Measurements from ENCODE around the gene PHAF1.

The PHAF1 gene

GRCh38 chr16:67164599-67165061, 54.9 kb downstream of the PHAF1 start, which contains the start of gene HSF4:
Gene HSF4, plus strand, starts transcription at chr16:67164745. Its CDS starts 67 bp downstream, at chr16:67164812.
- DNase-seq, result no peak

GRCh38 chr16:67165121-67166078, 55.7 kb downstream of the PHAF1 start:
- no peak for DNase-seq

- DNase-seq, result no peak
Observed at GRCh38 chr16:67166110-67166547, 56.4 kb downstream of the PHAF1 start.

- no peak for DNase-seq
Observed at GRCh38 chr16:67166598-67167168, 56.9 kb downstream of the PHAF1 start.

GRCh38 chr16:67167588-67167987, 57.8 kb downstream of the PHAF1 start:
- DNase-seq, result no peak

- no peak for DNase-seq
Observed at GRCh38 chr16:67169011-67169451, 59.3 kb downstream of the PHAF1 start.

- peak; percentile 19 for DNase-seq
Observed at GRCh38 chr16:67169642-67170167, 60.0 kb downstream of the PHAF1 start.

GRCh38 chr16:67170168-67170948, 60.6 kb downstream of the PHAF1 start, which contains the start of gene NOL3:
Gene NOL3, plus strand, starts transcription at chr16:67170538.
- DNase-seq, result peak; percentile 76

- no peak for DNase-seq
Observed at GRCh38 chr16:67170949-67171649, 61.4 kb downstream of the PHAF1 start.

GRCh38 chr16:67173323-67173722, 63.6 kb downstream of the PHAF1 start:
- no peak for DNase-seq

GRCh38 chr16:67173808-67174705, 64.3 kb downstream of the PHAF1 start:
- peak; percentile 77 for DNase-seq

GRCh38 chr16:67174706-67175231, 65.0 kb downstream of the PHAF1 start:
- DNase-seq, result no peak

- DNase-seq, result no peak
Observed at GRCh38 chr16:67176662-67177061, 66.9 kb downstream of the PHAF1 start.

- peak; percentile 15 for DNase-seq
Observed at GRCh38 chr16:67177743-67178699, 68.3 kb downstream of the PHAF1 start.

GRCh38 chr16:67179421-67180080, 69.8 kb downstream of the PHAF1 start:
- no peak for DNase-seq

GRCh38 chr16:67180166-67180565, 70.4 kb downstream of the PHAF1 start:
- no peak for DNase-seq

- peak; percentile 46 for DNase-seq
Observed at GRCh38 chr16:67181346-67181745, 71.6 kb downstream of the PHAF1 start.

- no peak for DNase-seq
Observed at GRCh38 chr16:67182288-67182687, 72.5 kb downstream of the PHAF1 start.

GRCh38 chr16:67183284-67183626, 73.5 kb downstream of the PHAF1 start:
- DNase-seq, result no peak
